ENCODE data around the gene ORMDL1. TPM values are rescaled to one million over a fixed set of nuclear protein-coding genes. Genes with fewer than 3 reads are reported as not detected.

The ORMDL1 gene
- total RNA-seq, 3 donors from 2014 or later, result 41.9 to 47.2 (median 44.5) TPM

DNA sequence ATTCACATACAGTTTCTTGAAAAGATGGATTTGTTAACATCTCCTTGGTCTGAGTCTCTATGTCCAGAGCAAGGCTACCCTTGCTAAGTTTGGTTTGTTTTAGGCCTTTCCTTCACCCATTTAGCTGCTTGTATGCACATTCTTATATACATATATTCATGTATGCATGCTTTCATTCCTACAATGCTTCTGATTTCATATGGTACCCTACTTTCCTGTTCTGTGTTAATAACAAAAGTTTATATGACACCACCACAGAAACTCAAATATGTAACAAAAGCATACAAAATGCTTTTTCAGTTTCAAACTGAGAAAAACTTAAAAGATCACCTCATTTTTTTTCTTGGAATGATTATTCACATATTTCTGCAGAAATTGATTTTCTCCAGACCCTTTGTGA lies 60.9 kb downstream of the ORMDL1 start:
- Histone ChIP-seq H3K4me1 (ENCODE audit: low read depth) (no peaks in the 10 kb centered on the region), H3K9me3 (no peaks in the 10 kb centered on the region), H3K4me3 (no peak overlapping the region), H3K36me3 (ENCODE audit: low read depth) (no peaks in the 10 kb centered on the region)
- ATAC-seq (no peak), DNase-seq (no peak)
- TF ChIP-seq, protein P1, sequence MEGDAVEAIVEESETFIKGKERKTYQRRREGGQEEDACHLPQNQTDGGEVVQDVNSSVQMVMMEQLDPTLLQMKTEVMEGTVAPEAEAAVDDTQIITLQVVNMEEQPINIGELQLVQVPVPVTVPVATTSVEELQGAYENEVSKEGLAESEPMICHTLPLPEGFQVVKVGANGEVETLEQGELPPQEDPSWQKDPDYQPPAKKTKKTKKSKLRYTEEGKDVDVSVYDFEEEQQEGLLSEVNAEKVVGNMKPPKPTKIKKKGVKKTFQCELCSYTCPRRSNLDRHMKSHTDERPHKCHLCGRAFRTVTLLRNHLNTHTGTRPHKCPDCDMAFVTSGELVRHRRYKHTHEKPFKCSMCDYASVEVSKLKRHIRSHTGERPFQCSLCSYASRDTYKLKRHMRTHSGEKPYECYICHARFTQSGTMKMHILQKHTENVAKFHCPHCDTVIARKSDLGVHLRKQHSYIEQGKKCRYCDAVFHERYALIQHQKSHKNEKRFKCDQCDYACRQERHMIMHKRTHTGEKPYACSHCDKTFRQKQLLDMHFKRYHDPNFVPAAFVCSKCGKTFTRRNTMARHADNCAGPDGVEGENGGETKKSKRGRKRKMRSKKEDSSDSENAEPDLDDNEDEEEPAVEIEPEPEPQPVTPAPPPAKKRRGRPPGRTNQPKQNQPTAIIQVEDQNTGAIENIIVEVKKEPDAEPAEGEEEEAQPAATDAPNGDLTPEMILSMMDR (IDR thresholded peaks at IDR 0.05), result no peak
- intact Hi-C loops (cut with DNase I, micrococcal nuclease), result no loop called here

Other genes with a start within 250 kb of the ORMDL1 start
- gene SLC40A1, start 203.6 kb downstream of the ORMDL1 start, total RNA-seq, result 100 to 1,000 TPM in 2 of 3 donors, 10 to 100 TPM in 1; 95.4 to 212 (median 155) TPM
- gene ASNSD1, start 122.9 kb downstream of the ORMDL1 start, total RNA-seq, result 10 to 100 TPM; 19.0 to 40.2 (median 19.1) TPM
- 10 to 100 TPM in 2 of 3 donors, 1 to 10 TPM in 1; 7.8 to 14.2 (median 14.1) TPM for gene ANKAR, start 109.7 kb downstream of the ORMDL1 start, total RNA-seq
- 1 to 10 TPM; 3.9 to 5.1 (median 4.3) TPM for gene OSGEPL1, start 21.5 kb downstream of the ORMDL1 start, total RNA-seq
- 10 to 100 TPM; 13.5 to 30.3 (median 17.2) TPM for gene PMS1, start 111 bp upstream of the ORMDL1 start, total RNA-seq

All from mucosa of descending colon (tissue), 3 donors.